ENCODE data around the gene PTPRG.

The PTPRG gene

GRCh38 chr3:61901496-61901895 lies 340.1 kb downstream of the PTPRG start:
- TF ChIP-seq RAD21 (IDR thresholded peaks at IDR 0.05; ENCODE audit: low read depth) (no peak), TCF12 (IDR thresholded peaks at IDR 0.05; ENCODE audit: low read depth) (no peak), FOXM1 (IDR thresholded peaks at IDR 0.05; ENCODE audit: borderline replicate concordance, low read depth) (no peak), MAX (IDR thresholded peaks at IDR 0.05) (no peak), USF1 (IDR thresholded peaks at IDR 0.05) (no peak), YY1 (IDR thresholded peaks at IDR 0.05; ENCODE audit: low read depth) (no peak)

- TF ChIP-seq REST (IDR thresholded peaks at IDR 0.05; ENCODE audit: low read depth), result no peak
- no peak for TF ChIP-seq CREB1 (IDR thresholded peaks at IDR 0.05; ENCODE audit: low read depth)
- TF ChIP-seq TCF12 (IDR thresholded peaks at IDR 0.05; ENCODE audit: low read depth), result peak; percentile 26; the same call in 1 of the 2 replicates
- peak; percentile 8; the same call in 1 of the 2 replicates for TF ChIP-seq TEAD4 (IDR thresholded peaks at IDR 0.05)
- peak; percentile 48 for TF ChIP-seq NFIC (IDR thresholded peaks at IDR 0.05)
- TF ChIP-seq EP300 (IDR thresholded peaks at IDR 0.05; ENCODE audit: borderline replicate concordance), result peak; percentile 43; the same call in 1 of the 2 replicates
- TF ChIP-seq FOXM1 (IDR thresholded peaks at IDR 0.05; ENCODE audit: borderline replicate concordance, low read depth), result no peak
These were observed 340.6 kb downstream of the PTPRG start for GRCh38 chr3:61901986-61902385.

- TF ChIP-seq RAD21 (IDR thresholded peaks at IDR 0.05; ENCODE audit: low read depth) (no peak), CREB1 (IDR thresholded peaks at IDR 0.05; ENCODE audit: low read depth) (no peak), TAF1 (IDR thresholded peaks at IDR 0.05; ENCODE audit: low read depth) (no peak)
These were observed 341.7 kb downstream of the PTPRG start for GRCh38 chr3:61903074-61903473.

- TF ChIP-seq YY1 (IDR thresholded peaks at IDR 0.05; ENCODE audit: low read depth), result no peak
- TF ChIP-seq TEAD4 (IDR thresholded peaks at IDR 0.05), result no peak
- TF ChIP-seq ZBTB7A (IDR thresholded peaks at IDR 0.05; ENCODE audit: low read depth), result no peak
- no peak for TF ChIP-seq USF1 (IDR thresholded peaks at IDR 0.05)
- no peak for TF ChIP-seq TCF12 (IDR thresholded peaks at IDR 0.05; ENCODE audit: low read depth)
These were observed 342.7 kb downstream of the PTPRG start for GRCh38 chr3:61903931-61904657.

- no peak for TF ChIP-seq TCF12 (IDR thresholded peaks at IDR 0.05; ENCODE audit: low read depth)
These were observed 345.9 kb downstream of the PTPRG start for GRCh38 chr3:61907210-61907795.

- TF ChIP-seq TEAD4 (IDR thresholded peaks at IDR 0.05), result no peak
- no peak for TF ChIP-seq YY1 (IDR thresholded peaks at IDR 0.05; ENCODE audit: low read depth)
- TF ChIP-seq CREB1 (IDR thresholded peaks at IDR 0.05; ENCODE audit: low read depth), result no peak
- no peak for TF ChIP-seq TCF12 (IDR thresholded peaks at IDR 0.05; ENCODE audit: low read depth)
- no peak for TF ChIP-seq EP300 (IDR thresholded peaks at IDR 0.05; ENCODE audit: borderline replicate concordance)
- TF ChIP-seq ZBTB7A (IDR thresholded peaks at IDR 0.05; ENCODE audit: low read depth), result no peak
- no peak for TF ChIP-seq REST (IDR thresholded peaks at IDR 0.05; ENCODE audit: low read depth)
- TF ChIP-seq MAX (IDR thresholded peaks at IDR 0.05), result no peak
- no peak for TF ChIP-seq RAD21 (IDR thresholded peaks at IDR 0.05; ENCODE audit: low read depth)
- TF ChIP-seq FOXM1 (IDR thresholded peaks at IDR 0.05; ENCODE audit: borderline replicate concordance, low read depth), result no peak
These were observed 347.0 kb downstream of the PTPRG start for GRCh38 chr3:61908382-61908781.

- TF ChIP-seq ZBTB7A (IDR thresholded peaks at IDR 0.05; ENCODE audit: low read depth) (no peak), EP300 (IDR thresholded peaks at IDR 0.05; ENCODE audit: borderline replicate concordance) (no peak), TCF12 (IDR thresholded peaks at IDR 0.05; ENCODE audit: low read depth) (no peak), CREB1 (IDR thresholded peaks at IDR 0.05; ENCODE audit: low read depth) (no peak)
These were observed 349.4 kb downstream of the PTPRG start for GRCh38 chr3:61910732-61911131.
